H1 (cell line): ENCODE measurements around the gene SHISA6. TPM values are rescaled to one million over a fixed set of nuclear protein-coding genes. Genes with fewer than 3 reads are reported as not detected.

Experiments used
- CTCF ChIA-PET: fragments of 300-600 bp; sonication (Branson Sonifier 250); formaldehyde crosslinking; loops from one replicate; lab custom pipeline; 2021; ENCODE audit not compliant: partially characterized antibody; lab: Charles Lee
- POLR2A ChIA-PET: fragments of 300-600 bp; sonication (Branson Sonifier 250); formaldehyde crosslinking; loops from one replicate; lab custom pipeline; 2021; ENCODE audit warnings: inconsistent platforms; ENCODE audit not compliant: partially characterized antibody; lab: Charles Lee
- DNase-seq, 2 experiments: peaks; one replicate each; pipeline versions ENCODE4 v3.0.0 to v3.0.0-alpha.2; 2010 to 2022; ENCODE audit warnings: low spot score in 2 of 2, low read depth in 1 of 2, mixed read lengths in 1 of 2
- FAIRE-seq: peaks from 2 replicates; lab custom pipeline; 2011; peaks lifted over from hg19 to GRCh38; lab: Jason Lieb, UNC
- H2AFZ ChIP-seq: 2 replicates; pipeline ENCODE4 v1.8.1; 2012; ENCODE audit warnings: low read length, inconsistent platforms
- H2AK5ac ChIP-seq: 2 replicates; pipeline ENCODE4 v1.6.1; 2013; ENCODE audit warnings: low read depth, low read length
- H2BK120ac ChIP-seq: replicated peaks from 2 replicates; pipeline ENCODE3; 2013; ENCODE audit warnings: low read depth, low read length, inconsistent platforms
- H2BK12ac ChIP-seq: 2 replicates; pipeline ENCODE4 v1.6.1; 2013; ENCODE audit warnings: low read depth, low read length
- H2BK15ac ChIP-seq: 2 replicates; pipeline ENCODE4 v1.6.1; 2013; ENCODE audit warnings: low read length
- H2BK20ac ChIP-seq: 2 replicates; pipeline ENCODE4 v1.6.1; 2013; ENCODE audit warnings: low read length
- H2BK5ac ChIP-seq: 2 replicates; pipeline ENCODE4 v1.6.1; 2013; ENCODE audit warnings: low read depth, low read length
- H3K14ac ChIP-seq: 2 replicates; pipeline ENCODE4 v1.6.1; 2013; ENCODE audit warnings: inconsistent platforms; ENCODE audit not compliant: insufficient read length
- H3K18ac ChIP-seq: 2 replicates; pipeline ENCODE4 v1.6.1; 2013; ENCODE audit warnings: low read length; ENCODE audit errors: extremely low read depth
- H3K23ac ChIP-seq: 2 replicates; pipeline ENCODE4 v1.6.1; 2013; ENCODE audit warnings: inconsistent platforms; ENCODE audit not compliant: insufficient read length
- H3K23me2 ChIP-seq: 2 replicates; pipeline ENCODE4 v1.6.1; 2013; ENCODE audit warnings: low read depth, low read length
- H3K27ac ChIP-seq: 2 replicates; pipeline ENCODE4 v1.6.1; 2011; ENCODE audit warnings: low read depth, low read length, inconsistent platforms
- H3K27me3 ChIP-seq, 4 experiments: replicated peaks in 1 of 4; 1 replicate in 1 of 4; 2 replicates in 3 of 4; pipeline versions ENCODE4 v1.6.1 to v1.8.1; 2011 to 2013; ENCODE audit warnings: low read length in 3 of 4, mild to moderate bottlenecking in 3 of 4, inconsistent platforms in 2 of 4, mixed read lengths in 2 of 4, moderate library complexity in 1 of 4; ENCODE audit not compliant: control insufficient read depth in 3 of 4, insufficient read depth in 3 of 4; ENCODE audit errors: extremely low read depth in 1 of 4
- H3K36me3 ChIP-seq, 4 experiments: 2 replicates each; pipeline versions ENCODE4 v1.6.1 to v1.8.1; 2011 to 2013; ENCODE audit warnings: mild to moderate bottlenecking in 4 of 4, low read length in 3 of 4, moderate library complexity in 2 of 4, control low read depth in 1 of 4, inconsistent platforms in 1 of 4; ENCODE audit not compliant: insufficient read depth in 4 of 4, control insufficient read depth in 2 of 4
- H3K4ac ChIP-seq: replicated peaks from 2 replicates; pipeline ENCODE3; 2013; ENCODE audit warnings: low read length, low read depth, mixed read lengths, inconsistent platforms; ENCODE audit not compliant: insufficient read length
- H3K4me1 ChIP-seq, 4 experiments: replicated peaks in 1 of 4; 1 replicate in 1 of 4; 2 replicates in 3 of 4; pipeline versions ENCODE4 v1.6.1 to v1.8.1; 2011 to 2013; ENCODE audit warnings: low read length in 3 of 4, inconsistent platforms in 2 of 4, mixed read lengths in 1 of 4; ENCODE audit not compliant: insufficient read depth in 4 of 4, control insufficient read depth in 3 of 4
- H3K4me2 ChIP-seq, 2 experiments: 2 replicates each; pipeline versions ENCODE4 v1.6.1 to v1.8.1; 2011 to 2013; ENCODE audit warnings: low read depth in 2 of 2, low read length in 2 of 2, control low read depth in 1 of 2, inconsistent platforms in 1 of 2, mild to moderate bottlenecking in 1 of 2; ENCODE audit not compliant: insufficient read depth in 1 of 2
- H3K4me3 ChIP-seq, 4 experiments: fragments of 200-600, 300-600 bp in 1 of 4; sonication (generic), shearing (Covaris generic), sonication (Bioruptor Twin) in 1 of 4; 2 replicates each; pipeline versions ENCODE4 v1.5.1 to v1.8.1; 2011 to 2016; ENCODE audit warnings: low read length in 4 of 4, low read depth in 3 of 4, control low read depth in 2 of 4, inconsistent platforms in 2 of 4, mild to moderate bottlenecking in 2 of 4, mixed read lengths in 1 of 4, moderate library complexity in 1 of 4; ENCODE audit not compliant: insufficient read depth in 2 of 4; ENCODE audit errors: extremely low read depth in 1 of 4
- H3K56ac ChIP-seq: replicated peaks from 2 replicates; pipeline ENCODE3; 2013; ENCODE audit warnings: low read depth, mild to moderate bottlenecking, mixed read lengths, low read length, inconsistent platforms; ENCODE audit not compliant: insufficient read length
- H3K79me1 ChIP-seq: 2 replicates; pipeline ENCODE4 v1.6.1; 2013; ENCODE audit warnings: low read depth, low read length, control low read depth
- H3K79me2 ChIP-seq, 2 experiments: 2 replicates each; pipeline versions ENCODE4 v1.6.1 to v1.8.1; 2012 to 2013; ENCODE audit warnings: low read length in 2 of 2, mild to moderate bottlenecking in 2 of 2, inconsistent platforms in 1 of 2; ENCODE audit not compliant: insufficient read depth in 2 of 2, control insufficient read depth in 1 of 2
- H3K9ac ChIP-seq, 4 experiments: replicated peaks in 1 of 4; 1 replicate in 1 of 4; 2 replicates in 3 of 4; pipeline versions ENCODE4 v1.6.1 to v1.8.1; 2011 to 2013; ENCODE audit warnings: low read depth in 3 of 4, low read length in 3 of 4, control low read depth in 2 of 4, mild to moderate bottlenecking in 2 of 4, moderate library complexity in 2 of 4, inconsistent platforms in 1 of 4; ENCODE audit errors: extremely low read depth in 1 of 4
- H3K9me3 ChIP-seq, 2 experiments: 2 replicates each; pipeline versions ENCODE4 v1.6.1 to v1.8.1; 2012 to 2013; ENCODE audit warnings: mild to moderate bottlenecking in 2 of 2, moderate library complexity in 2 of 2, control low read depth in 1 of 2, inconsistent platforms in 1 of 2, low read depth in 1 of 2, low read length in 1 of 2, mixed read lengths in 1 of 2; ENCODE audit not compliant: insufficient read depth in 2 of 2
- H4K20me1 ChIP-seq, 2 experiments: replicated peaks in 1 of 2; 2 replicates each; pipeline versions ENCODE3 to v1.8.1; 2011 to 2013; ENCODE audit warnings: inconsistent platforms in 2 of 2, low read length in 2 of 2, mild to moderate bottlenecking in 1 of 2; ENCODE audit not compliant: insufficient read depth in 2 of 2, control insufficient read depth in 1 of 2
- H4K5ac ChIP-seq: 2 replicates; pipeline ENCODE4 v1.6.1; 2013; ENCODE audit warnings: low read length, low read depth, mixed read lengths, inconsistent platforms; ENCODE audit not compliant: insufficient read length
- H4K8ac ChIP-seq: 2 replicates; pipeline ENCODE4 v1.8.0; 2013; ENCODE audit warnings: mild to moderate bottlenecking, moderate library complexity, low read length, inconsistent platforms; ENCODE audit not compliant: insufficient read depth; ENCODE audit errors: extremely low read depth
- H4K91ac ChIP-seq: replicated peaks from 2 replicates; pipeline ENCODE3; 2013; ENCODE audit warnings: low read length, mixed read lengths, inconsistent platforms; ENCODE audit not compliant: insufficient read length
- ZNF274 ChIP-seq: IDR thresholded peaks from 2 replicates; pipeline ENCODE4 v1.7.0; 2012; ENCODE audit warnings: low read length, borderline replicate concordance; ENCODE audit errors: extremely low read depth
- WGBS, 2 experiments: shearing (Covaris generic) in 1 of 2; methylation state at CpG; one replicate each; pipeline versions ENCODE4 v1.1.6 to v1.1.7; 2013 to 2015; ENCODE audit warnings: low lambda C conversion rate in 2 of 2, mixed read lengths in 2 of 2, inconsistent platforms in 1 of 2, low coverage in 1 of 2, missing lambda C conversion rate in 1 of 2; ENCODE audit not compliant: insufficient replicate concordance in 2 of 2, insufficient coverage in 1 of 2, insufficient read length in 1 of 2; ENCODE audit errors: extremely low coverage in 1 of 2, missing lambda C conversion rate in 1 of 2; 5-methylcytosine and 5-hydroxymethylcytosine counted together
- polyA plus RNA-seq, 7 experiments: library from polyadenylated mRNA; depleted of rRNA in 3 of 7; stranded (reverse) in 5 of 7; unstranded in 2 of 7; fragments of >200 nt in 5 of 7; fragments of 200-250 nt in 2 of 7; gene quantifications; 1 replicate in 5 of 7; 2 replicates in 1 of 7; 4 replicates in 1 of 7; pipeline versions ENCODE4 v1.2.1 to v1.2.3, GENCODE V29; 2011 to 2013; ENCODE audit warnings: missing spikeins in 2 of 7, mixed read lengths in 2 of 7
- total RNA-seq: library from RNA; stranded (reverse); fragmentation: NEBNext Ultra II Directional; extraction: Animal tissue kit (Norgen Biotek cat#: 25700); gene quantifications from 2 replicates; pipeline ENCODE4 v1.2.1, GENCODE V29; 2021

The SHISA6 gene
- total and polyA plus RNA-seq, 2 of the 8 experiments (the other 6 are each of a cell fraction or from before 2014, with no cell fraction given): 2.9 to 4.8 TPM

GRCh38 chr17:11342138-11342537 is 101.1 kb downstream of the SHISA6 start:
- Histone ChIP-seq H2BK120ac (no peak overlapping the region), H3K27me3 (no peaks in the 10 kb centered on the region), H4K5ac (no peak overlapping the region), H3K9ac (no peak overlapping the region), H2BK12ac (no peak overlapping the region), H2AK5ac (no peak overlapping the region), H4K20me1 (no peaks in the 10 kb centered on the region), H4K91ac (no peak overlapping the region), H3K27ac (no peak overlapping the region), H3K18ac (no peak overlapping the region), H3K4me3 (no peak overlapping the region), H2BK15ac (no peak overlapping the region), H3K23ac (no peak overlapping the region), H3K79me1 (no peaks in the 10 kb centered on the region), H2BK20ac (no peak overlapping the region), H3K4ac (no peak overlapping the region), H4K8ac (no peak overlapping the region), H2AFZ (no peak overlapping the region), H3K14ac (no peak overlapping the region), H3K56ac (no peak overlapping the region), H3K36me3 (no peaks in the 10 kb centered on the region), H2BK5ac (no peak overlapping the region), H3K9me3 (no peaks in the 10 kb centered on the region), H3K4me2 (no peak overlapping the region), H3K79me2 (no peaks in the 10 kb centered on the region), H3K4me1 (no peaks in the 10 kb centered on the region), H3K23me2 (no peaks in the 10 kb centered on the region)
- DNase-seq: no peak
- no peak for FAIRE-seq
- POLR2A ChIA-PET: no interaction called here
- CTCF ChIA-PET: interaction anchor here (0.6 to 1.3 kb wide), 4 partner anchors 45 to 1026 kb away, joined by 3 read pairs; no protein-coding TSS in a partner anchor
- 82% methylated on average over 3 of the region's 3 CpGs; no CpG with 5 or more reads in 1 of the 2 experiments for WGBS, 2 experiments
- no peak for TF ChIP-seq ZNF274
